Measurements from ENCODE around the gene ETF1. TPM values are rescaled to one million over a fixed set of nuclear protein-coding genes. Genes with fewer than 3 reads are reported as not detected.

ETF1 gene
- total RNA-seq, 1 donor from 2014 or later, result 107 TPM

DNA sequence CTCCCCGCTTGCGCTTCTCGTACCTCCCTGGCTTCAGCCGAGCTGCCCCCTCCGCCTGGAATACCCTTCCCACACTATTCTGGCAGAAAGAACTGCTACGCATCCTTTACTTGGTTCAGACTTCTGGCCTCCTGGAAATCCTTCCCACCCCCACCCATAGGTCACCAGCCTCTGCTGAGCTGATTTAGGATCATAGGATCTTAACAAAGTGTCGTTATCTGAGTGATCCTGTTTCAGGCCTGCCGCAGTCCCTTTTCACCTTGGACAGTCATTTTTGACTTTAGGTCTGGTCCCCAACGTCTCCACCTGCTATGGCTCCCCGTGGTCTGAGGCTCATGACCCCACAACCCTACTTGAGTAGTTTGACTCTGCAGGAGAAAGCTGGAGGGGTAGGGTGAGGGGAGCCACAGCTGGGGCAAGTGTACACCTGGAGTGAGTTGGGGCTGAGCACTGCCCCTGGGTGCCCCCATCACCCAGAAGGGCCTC is 50.4 kb downstream of the ETF1 start:
- Mint-ChIP-seq H3K27me3 (ENCODE audit: low read depth) (peaks cover 9% of the 10 kb centered on the region), H3K27ac (ENCODE audit: unreplicated experiment) (peak overlapping the region; percentile 93), H3K36me3 (ENCODE audit: low read depth) (no peaks in the 10 kb centered on the region), H3K4me3 (peak overlapping the region; percentile 90), H3K9me3 (no peaks in the 10 kb centered on the region), H3K4me1 (peaks cover 36% of the 10 kb centered on the region)
- TF ChIP-seq, protein P1, sequence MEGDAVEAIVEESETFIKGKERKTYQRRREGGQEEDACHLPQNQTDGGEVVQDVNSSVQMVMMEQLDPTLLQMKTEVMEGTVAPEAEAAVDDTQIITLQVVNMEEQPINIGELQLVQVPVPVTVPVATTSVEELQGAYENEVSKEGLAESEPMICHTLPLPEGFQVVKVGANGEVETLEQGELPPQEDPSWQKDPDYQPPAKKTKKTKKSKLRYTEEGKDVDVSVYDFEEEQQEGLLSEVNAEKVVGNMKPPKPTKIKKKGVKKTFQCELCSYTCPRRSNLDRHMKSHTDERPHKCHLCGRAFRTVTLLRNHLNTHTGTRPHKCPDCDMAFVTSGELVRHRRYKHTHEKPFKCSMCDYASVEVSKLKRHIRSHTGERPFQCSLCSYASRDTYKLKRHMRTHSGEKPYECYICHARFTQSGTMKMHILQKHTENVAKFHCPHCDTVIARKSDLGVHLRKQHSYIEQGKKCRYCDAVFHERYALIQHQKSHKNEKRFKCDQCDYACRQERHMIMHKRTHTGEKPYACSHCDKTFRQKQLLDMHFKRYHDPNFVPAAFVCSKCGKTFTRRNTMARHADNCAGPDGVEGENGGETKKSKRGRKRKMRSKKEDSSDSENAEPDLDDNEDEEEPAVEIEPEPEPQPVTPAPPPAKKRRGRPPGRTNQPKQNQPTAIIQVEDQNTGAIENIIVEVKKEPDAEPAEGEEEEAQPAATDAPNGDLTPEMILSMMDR (conservative IDR thresholded peaks at IDR 0.05), result no peak
- no peak for DNase-seq (ENCODE audit: low read depth, low spot score)

DNA sequence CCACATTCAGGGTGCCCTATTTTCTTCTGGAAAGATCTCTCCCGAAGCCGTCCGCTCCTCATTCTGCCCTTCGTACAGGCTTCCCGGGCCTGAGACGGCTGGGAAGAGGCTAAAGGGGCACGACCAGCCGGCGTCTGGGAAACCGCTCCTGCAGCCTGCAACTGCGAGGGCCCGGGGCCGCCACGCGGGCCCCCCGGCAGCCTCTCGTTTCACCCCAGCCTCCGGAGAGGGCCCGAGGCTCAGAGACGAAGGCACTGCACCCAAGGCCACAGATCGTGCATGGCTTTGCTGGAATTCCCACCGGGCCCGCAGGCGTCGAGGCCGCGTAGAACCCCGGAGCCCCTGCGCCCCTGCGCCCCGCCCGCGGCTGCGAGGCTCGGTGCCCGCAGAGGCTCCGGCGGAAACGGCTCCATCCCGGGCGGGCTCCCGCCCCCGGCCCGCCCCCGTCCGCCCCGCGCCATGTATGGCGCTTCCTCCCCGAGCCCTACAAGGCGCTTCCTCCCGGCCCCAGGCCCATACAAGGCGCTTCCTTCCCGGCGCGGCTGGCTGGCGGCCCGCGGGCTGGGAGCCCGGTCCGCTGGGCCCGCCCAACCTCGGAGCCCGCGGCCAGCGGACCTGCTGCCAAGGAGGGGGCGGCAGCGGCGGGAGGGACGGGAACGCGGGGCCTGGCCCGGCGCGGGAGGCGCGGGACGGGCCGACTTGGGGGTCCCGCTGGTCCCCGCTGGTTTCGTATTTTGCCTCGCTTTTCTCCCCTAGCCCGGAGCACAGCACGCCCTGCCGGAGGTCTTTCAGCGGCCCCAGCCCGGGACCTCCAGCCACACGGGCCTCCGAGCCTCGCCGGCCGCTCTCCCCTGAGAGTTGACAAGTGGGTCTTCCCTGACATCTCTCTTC is 51.1 kb downstream of the ETF1 start:
- H3K9me3 Mint-ChIP-seq, result no peaks in the 10 kb centered on the region
- TF ChIP-seq, protein P1 (conservative IDR thresholded peaks at IDR 0.05), result no peak
- H3K4me1 Mint-ChIP-seq, result peaks cover 36% of the 10 kb centered on the region
- H3K27me3 Mint-ChIP-seq (ENCODE audit: low read depth), result peaks cover 9% of the 10 kb centered on the region
- H3K4me3 Mint-ChIP-seq, result peak overlapping the region; percentile 90
- H3K27ac Mint-ChIP-seq (ENCODE audit: unreplicated experiment), result peak overlapping the region; percentile 93
- DNase-seq (ENCODE audit: low read depth, low spot score), result peak; percentile 54
- no peaks in the 10 kb centered on the region for H3K36me3 Mint-ChIP-seq (ENCODE audit: low read depth)

DNA sequence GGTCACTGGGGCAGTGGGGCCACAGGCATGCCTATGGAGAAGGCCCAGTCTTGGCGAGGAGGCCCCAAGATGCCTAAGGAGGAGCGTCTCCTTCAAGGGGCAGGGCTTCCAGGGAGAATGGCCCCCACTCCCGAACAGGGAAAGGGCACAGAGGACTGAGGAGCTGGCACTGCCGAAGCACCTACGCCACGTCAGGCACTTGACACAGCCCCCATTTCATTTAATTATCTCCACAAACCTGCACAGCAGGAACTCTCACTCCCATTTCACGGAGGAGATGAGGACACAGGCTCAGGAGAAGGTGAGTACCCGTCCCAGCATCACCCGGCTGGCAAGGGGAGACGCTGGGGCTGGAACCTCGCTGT is 51.8 kb downstream of the ETF1 start:
- peaks cover 9% of the 10 kb centered on the region for H3K27me3 Mint-ChIP-seq (ENCODE audit: low read depth)
- H3K36me3 Mint-ChIP-seq (ENCODE audit: low read depth), result no peaks in the 10 kb centered on the region
- peak overlapping the region; percentile 21 for H3K27ac Mint-ChIP-seq (ENCODE audit: unreplicated experiment)
- DNase-seq (ENCODE audit: low read depth, low spot score), result no peak
- peak overlapping the region; percentile 77 for H3K4me3 Mint-ChIP-seq
- H3K4me1 Mint-ChIP-seq, result peaks cover 41% of the 10 kb centered on the region
- no peaks in the 10 kb centered on the region for H3K9me3 Mint-ChIP-seq
- TF ChIP-seq, protein P1 (conservative IDR thresholded peaks at IDR 0.05), result no peak

DNA sequence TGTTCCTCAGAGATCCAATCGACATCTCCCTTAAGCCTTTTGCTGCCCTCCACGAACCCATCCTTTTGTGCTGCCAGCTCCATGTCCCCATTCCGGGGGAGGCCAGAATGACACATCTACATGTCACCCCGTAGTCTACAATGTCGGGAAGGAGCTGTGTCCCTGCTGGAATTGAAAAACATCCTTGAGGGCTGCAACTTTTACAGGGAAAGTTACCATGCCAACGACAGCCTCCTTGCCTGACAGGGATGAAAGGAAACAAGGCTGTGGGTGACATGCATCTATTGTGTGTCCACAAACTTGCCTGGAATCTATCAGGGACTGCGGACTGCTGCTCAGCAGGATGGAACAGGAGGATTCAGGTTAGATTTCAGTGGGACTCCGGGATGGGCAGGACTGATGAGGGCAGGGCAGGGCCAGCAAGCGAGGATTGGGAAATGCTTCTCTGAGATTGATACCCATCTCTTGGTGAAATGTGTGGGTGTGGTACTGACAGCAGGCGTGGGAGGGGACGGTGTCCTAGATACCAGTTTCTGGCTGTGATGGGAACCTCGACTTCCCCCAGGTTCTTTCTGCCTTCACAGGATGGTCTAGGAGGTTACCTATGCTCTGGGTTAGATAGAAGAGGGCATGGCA is 52.3 kb downstream of the ETF1 start:
- TF ChIP-seq, protein P1 (conservative IDR thresholded peaks at IDR 0.05), result no peak
- Mint-ChIP-seq H3K9me3 (no peaks in the 10 kb centered on the region), H3K27me3 (ENCODE audit: low read depth) (peaks cover 9% of the 10 kb centered on the region), H3K36me3 (ENCODE audit: low read depth) (no peaks in the 10 kb centered on the region), H3K4me3 (peak overlapping the region; percentile 77), H3K27ac (ENCODE audit: unreplicated experiment) (peak overlapping the region; percentile 21), H3K4me1 (peaks cover 41% of the 10 kb centered on the region)
- DNase-seq (ENCODE audit: low read depth, low spot score), result no peak

DNA sequence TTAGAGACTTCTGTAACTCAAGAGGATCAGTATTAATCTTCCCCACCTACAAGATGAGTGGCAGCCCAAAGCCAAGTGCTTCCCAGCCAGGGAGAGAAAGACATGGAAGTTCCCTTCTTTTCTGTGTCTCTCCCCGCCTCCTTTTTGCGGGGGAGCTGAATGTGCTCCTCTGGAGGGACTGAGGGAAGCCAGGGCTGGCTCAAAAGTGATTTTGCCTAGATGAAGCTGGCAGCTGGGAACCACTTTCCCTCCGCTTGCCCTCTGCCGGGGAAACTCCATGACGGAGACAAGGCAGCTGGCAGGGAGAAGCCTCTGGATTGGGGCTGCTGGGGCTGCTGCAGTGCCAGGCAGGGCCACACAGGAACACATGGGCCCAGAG is 53.4 kb downstream of the ETF1 start:
- TF ChIP-seq, protein P1 (conservative IDR thresholded peaks at IDR 0.05), result no peak
- Mint-ChIP-seq H3K27me3 (ENCODE audit: low read depth) (peaks cover 7% of the 10 kb centered on the region), H3K27ac (ENCODE audit: unreplicated experiment) (no peak overlapping the region), H3K36me3 (ENCODE audit: low read depth) (no peaks in the 10 kb centered on the region), H3K9me3 (no peaks in the 10 kb centered on the region), H3K4me1 (peaks cover 37% of the 10 kb centered on the region), H3K4me3 (no peak overlapping the region)
- no peak for DNase-seq (ENCODE audit: low read depth, low spot score)
